GM19463 (cell line): ENCODE measurements around the gene KIR2DL1.
"Not testable (repeated sequence)": the region's sequence is repeated elsewhere in the genome, so short reads cannot be mapped to it uniquely, and the experiment has no call there.

Experiments
- ATAC-seq: cut with Tn5 transposase; IDR thresholded peaks from one replicate; pipeline ENCODE4 v1.9.1; 2021; ENCODE audit warnings: mild to moderate bottlenecking, moderate library complexity; ENCODE audit not compliant: unreplicated experiment

The KIR2DL1 gene

GRCh38 chr19:54771018-54771960 lies 1.7 kb downstream of the KIR2DL1 start:
- not testable (repeated sequence) for ATAC-seq

- not testable (repeated sequence) for ATAC-seq
These were observed 3.1 kb downstream of the KIR2DL1 start for GRCh38 chr19:54772666-54773065.

GRCh38 chr19:54775095-54775815 lies 5.7 kb downstream of the KIR2DL1 start:
- ATAC-seq = not testable (repeated sequence)

- not testable (repeated sequence) for ATAC-seq
These were observed 6.2 kb downstream of the KIR2DL1 start for GRCh38 chr19:54775830-54776229.

GRCh38 chr19:54777851-54778250 lies 8.3 kb downstream of the KIR2DL1 start:
- not testable (repeated sequence) for ATAC-seq

GRCh38 chr19:54778896-54779295 lies 9.3 kb downstream of the KIR2DL1 start:
- ATAC-seq = not testable (repeated sequence)

- not testable (repeated sequence) for ATAC-seq
These were observed 13.3 kb downstream of the KIR2DL1 start for GRCh38 chr19:54782916-54783315.

GRCh38 chr19:54786091-54786723 lies 16.6 kb downstream of the KIR2DL1 start:
- not testable (repeated sequence) for ATAC-seq

GRCh38 chr19:54788154-54788553 lies 18.6 kb downstream of the KIR2DL1 start:
- ATAC-seq = not testable (repeated sequence)

GRCh38 chr19:54790711-54791110 lies 21.1 kb downstream of the KIR2DL1 start:
- no peak for ATAC-seq

- ATAC-seq = no peak
These were observed 21.9 kb downstream of the KIR2DL1 start for GRCh38 chr19:54791476-54791875.

- ATAC-seq = no peak
These were observed 23.2 kb downstream of the KIR2DL1 start for GRCh38 chr19:54792814-54793213.

GRCh38 chr19:54795758-54796157 lies 26.2 kb downstream of the KIR2DL1 start:
- ATAC-seq = no peak

GRCh38 chr19:54803410-54803809 lies 33.8 kb downstream of the KIR2DL1 start, which contains the start of gene KIR2DL4:
KIR2DL4 (plus strand) TSS chr19:54803610; CDS start chr19:54803652, 42 bp downstream.
- ATAC-seq = no peak

GRCh38 chr19:54804101-54804500 lies 34.5 kb downstream of the KIR2DL1 start:
- no peak for ATAC-seq

- no peak for ATAC-seq
These were observed 35.0 kb downstream of the KIR2DL1 start for GRCh38 chr19:54804571-54804970.

GRCh38 chr19:54805665-54806515 lies 36.3 kb downstream of the KIR2DL1 start:
- ATAC-seq = no peak

- ATAC-seq = no peak
These were observed 36.9 kb downstream of the KIR2DL1 start for GRCh38 chr19:54806516-54806838.

GRCh38 chr19:54814571-54814970 lies 45.0 kb downstream of the KIR2DL1 start:
- not testable (repeated sequence) for ATAC-seq

GRCh38 chr19:54816251-54816650 lies 46.7 kb downstream of the KIR2DL1 start, which contains the start of gene KIR3DL1:
KIR3DL1 (plus strand) TSS chr19:54816468.
- not testable (repeated sequence) for ATAC-seq
